GM10266 (cell line): ENCODE results near the gene AK5.

Experiments used
- DNase-seq: peaks from one replicate; pipeline ENCODE4 v3.0.0; 2012; ENCODE audit errors: extremely low spot score
- TF ChIP-seq, protein P1 (sequence below): IDR thresholded peaks from 2 replicates; pipeline ENCODE4 v1.5.1; 2012; ENCODE audit warnings: mild to moderate bottlenecking, low read depth; ENCODE audit not compliant: control insufficient read depth, insufficient read depth; ENCODE audit errors: missing control alignments

AK5 gene

DNA sequence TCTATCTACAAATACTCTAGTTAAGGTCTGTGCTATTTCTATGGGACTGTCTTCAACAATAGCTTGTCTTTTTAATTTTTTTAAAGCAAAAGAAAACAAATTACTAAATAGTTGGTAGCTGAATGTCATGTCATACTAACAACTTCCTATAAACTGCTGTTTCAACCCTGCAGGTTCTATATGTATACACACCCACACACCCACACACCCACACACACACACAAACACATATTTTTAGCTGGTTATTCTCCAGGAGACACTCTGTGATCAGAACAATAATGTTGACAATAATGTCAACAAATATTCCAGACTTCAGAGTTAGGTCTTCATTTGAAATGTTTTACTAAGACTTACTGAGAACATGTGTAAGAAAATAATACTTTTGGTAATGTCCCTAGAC lies 66.7 kb downstream of the AK5 start:
- TF ChIP-seq, protein P1, sequence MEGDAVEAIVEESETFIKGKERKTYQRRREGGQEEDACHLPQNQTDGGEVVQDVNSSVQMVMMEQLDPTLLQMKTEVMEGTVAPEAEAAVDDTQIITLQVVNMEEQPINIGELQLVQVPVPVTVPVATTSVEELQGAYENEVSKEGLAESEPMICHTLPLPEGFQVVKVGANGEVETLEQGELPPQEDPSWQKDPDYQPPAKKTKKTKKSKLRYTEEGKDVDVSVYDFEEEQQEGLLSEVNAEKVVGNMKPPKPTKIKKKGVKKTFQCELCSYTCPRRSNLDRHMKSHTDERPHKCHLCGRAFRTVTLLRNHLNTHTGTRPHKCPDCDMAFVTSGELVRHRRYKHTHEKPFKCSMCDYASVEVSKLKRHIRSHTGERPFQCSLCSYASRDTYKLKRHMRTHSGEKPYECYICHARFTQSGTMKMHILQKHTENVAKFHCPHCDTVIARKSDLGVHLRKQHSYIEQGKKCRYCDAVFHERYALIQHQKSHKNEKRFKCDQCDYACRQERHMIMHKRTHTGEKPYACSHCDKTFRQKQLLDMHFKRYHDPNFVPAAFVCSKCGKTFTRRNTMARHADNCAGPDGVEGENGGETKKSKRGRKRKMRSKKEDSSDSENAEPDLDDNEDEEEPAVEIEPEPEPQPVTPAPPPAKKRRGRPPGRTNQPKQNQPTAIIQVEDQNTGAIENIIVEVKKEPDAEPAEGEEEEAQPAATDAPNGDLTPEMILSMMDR = no peak
- no peak for DNase-seq

GRCh38 chr1:77349275-77349674 lies 67.5 kb downstream of the AK5 start:
- TF ChIP-seq, protein P1 = no peak
- DNase-seq = no peak

- DNase-seq = no peak
- TF ChIP-seq, protein P1 = no peak
These were observed 68.4 kb downstream of the AK5 start for GRCh38 chr1:77350012-77350770.

- no peak for DNase-seq
- TF ChIP-seq, protein P1 = no peak
These were observed 72.7 kb downstream of the AK5 start for GRCh38 chr1:77354536-77354935.

DNA sequence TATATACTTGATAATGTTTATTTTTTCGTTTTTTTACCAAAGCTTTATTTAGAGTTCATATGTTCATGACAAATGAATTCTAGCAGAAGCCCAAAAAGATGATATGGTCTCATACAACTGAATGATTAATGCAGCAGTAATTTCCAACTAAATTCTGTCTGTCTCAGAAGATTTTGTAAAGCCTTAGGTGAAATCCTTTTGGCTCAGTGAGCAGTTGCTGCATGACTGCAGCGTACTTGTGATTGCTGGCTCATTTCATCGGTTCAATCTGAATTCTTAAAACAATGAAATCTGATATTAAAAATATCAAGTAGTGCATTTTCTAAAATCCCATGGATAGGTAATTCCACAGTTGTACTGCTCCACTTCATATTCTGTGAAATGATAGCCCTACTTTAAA lies 73.2 kb downstream of the AK5 start:
- no peak for DNase-seq
- TF ChIP-seq, protein P1 = no peak

DNA sequence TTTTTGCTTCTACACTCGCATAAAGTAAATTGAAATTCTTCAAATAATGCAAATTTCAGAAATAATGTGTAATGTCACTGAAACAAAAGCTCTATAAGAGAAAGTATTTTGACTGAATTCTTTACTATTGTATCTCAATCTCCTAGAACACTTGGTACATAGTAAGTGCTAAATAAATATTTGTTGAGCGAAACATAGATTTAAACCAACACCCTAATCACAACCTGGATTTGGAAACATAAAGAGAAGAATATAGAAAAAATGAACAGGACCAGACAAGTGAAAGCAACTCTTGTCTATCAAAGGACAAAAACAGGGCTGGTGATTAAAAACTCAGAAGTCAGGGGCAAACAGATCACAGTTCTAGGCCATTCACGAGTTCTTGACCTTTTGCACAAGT lies 74.3 kb downstream of the AK5 start:
- no peak for DNase-seq
- TF ChIP-seq, protein P1 = no peak

DNA sequence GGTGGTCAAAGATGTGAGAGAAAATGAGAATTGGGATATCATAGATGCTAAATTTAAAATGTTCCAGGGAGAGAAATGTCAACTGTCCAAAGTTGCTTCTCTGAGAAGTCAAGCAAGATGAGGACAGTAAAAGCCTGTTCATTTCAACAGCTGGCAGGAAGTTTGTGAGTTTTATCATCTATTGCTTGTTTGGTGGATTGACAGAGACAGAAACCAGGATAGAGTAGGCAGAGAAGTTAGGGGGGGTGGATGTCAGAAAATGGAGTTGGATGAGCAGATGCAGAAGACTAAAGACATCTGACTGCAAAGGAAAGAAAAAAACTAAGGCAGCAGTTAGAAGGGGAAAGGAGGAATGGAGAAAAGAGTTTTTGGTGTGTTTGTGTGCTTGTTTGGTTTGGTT lies 78.4 kb downstream of the AK5 start:
- TF ChIP-seq, protein P1 = no peak

More for the DNA sequence above, 78.4 kb downstream of the AK5 start:
- DNase-seq = no peak
